HG02759 (cell line): ENCODE data around the gene ZNF879.

Experiments
- ATAC-seq: cut with Tn5 transposase; IDR thresholded peaks from one replicate; pipeline ENCODE4 v1.9.1; 2021; ENCODE audit warnings: mild to moderate bottlenecking, moderate library complexity; ENCODE audit not compliant: unreplicated experiment

ZNF879 gene

GRCh38 chr5:179006564-179006963 is 17.0 kb upstream of the ZNF879 start:
- ATAC-seq = no peak

GRCh38 chr5:179008667-179009066 is 14.9 kb upstream of the ZNF879 start:
- ATAC-seq = no peak

GRCh38 chr5:179033004-179033580 is 9.5 kb downstream of the ZNF879 start:
- ATAC-seq = no peak

GRCh38 chr5:179044765-179045164 is 21.2 kb downstream of the ZNF879 start:
- no peak for ATAC-seq

GRCh38 chr5:179051784-179052183 is 28.2 kb downstream of the ZNF879 start:
- ATAC-seq = no peak

- no peak for ATAC-seq
These were observed 30.6 kb downstream of the ZNF879 start for GRCh38 chr5:179054036-179054785.

- ATAC-seq = no peak
These were observed 31.3 kb downstream of the ZNF879 start for GRCh38 chr5:179054876-179055275.

GRCh38 chr5:179055436-179055835 is 31.8 kb downstream of the ZNF879 start:
- ATAC-seq = no peak

GRCh38 chr5:179055841-179056240 is 32.2 kb downstream of the ZNF879 start:
- no peak for ATAC-seq

- ATAC-seq = peak; percentile 62
These were observed 36.8 kb downstream of the ZNF879 start, which contains the start of gene ZNF354C for GRCh38 chr5:179060116-179061008. ZNF354C (plus strand) TSS chr5:179060373; CDS start chr5:179062069, 1,696 bp downstream.

- no peak for ATAC-seq
These were observed 37.4 kb downstream of the ZNF879 start for GRCh38 chr5:179061025-179061424.

GRCh38 chr5:179065703-179066102 is 42.1 kb downstream of the ZNF879 start:
- no peak for ATAC-seq

GRCh38 chr5:179079165-179079987 is 55.8 kb downstream of the ZNF879 start:
- no peak for ATAC-seq

- ATAC-seq = no peak
These were observed 57.1 kb downstream of the ZNF879 start for GRCh38 chr5:179080724-179081123.
